HG03196 (cell line): ENCODE data around the gene TRPM8.

Experiments
- ATAC-seq: cut with Tn5 transposase; IDR thresholded peaks from one replicate; pipeline ENCODE4 v1.9.1; 2021; ENCODE audit not compliant: unreplicated experiment

The TRPM8 gene

GRCh38 chr2:233999182-233999581 lies 82.0 kb downstream of the TRPM8 start:
- ATAC-seq = no peak

- no peak for ATAC-seq
Observed at GRCh38 chr2:234001380-234002160, 84.4 kb downstream of the TRPM8 start.

- ATAC-seq = no peak
Observed at GRCh38 chr2:234002281-234002680, 85.1 kb downstream of the TRPM8 start.

- ATAC-seq = no peak
Observed at GRCh38 chr2:234003972-234004617, 86.9 kb downstream of the TRPM8 start.

GRCh38 chr2:234005126-234005525 lies 88.0 kb downstream of the TRPM8 start:
- no peak for ATAC-seq

- no peak for ATAC-seq
Observed at GRCh38 chr2:234006501-234006900, 89.3 kb downstream of the TRPM8 start.

- no peak for ATAC-seq
Observed at GRCh38 chr2:234014427-234014826, 97.3 kb downstream of the TRPM8 start.

GRCh38 chr2:234015861-234016260 lies 98.7 kb downstream of the TRPM8 start:
- no peak for ATAC-seq

- ATAC-seq = no peak
Observed at GRCh38 chr2:234019896-234020295, 102.7 kb downstream of the TRPM8 start.

GRCh38 chr2:234020332-234020731 lies 103.2 kb downstream of the TRPM8 start:
- ATAC-seq = no peak

GRCh38 chr2:234022424-234022823 lies 105.3 kb downstream of the TRPM8 start:
- ATAC-seq = no peak

- ATAC-seq = no peak
Observed at GRCh38 chr2:234024304-234024703, 107.1 kb downstream of the TRPM8 start.

GRCh38 chr2:234025466-234025865 lies 108.3 kb downstream of the TRPM8 start:
- ATAC-seq = no peak

- no peak for ATAC-seq
Observed at GRCh38 chr2:234025891-234026401, 108.8 kb downstream of the TRPM8 start.

GRCh38 chr2:234026693-234027254 lies 109.6 kb downstream of the TRPM8 start:
- ATAC-seq = no peak

- ATAC-seq = no peak
Observed at GRCh38 chr2:234027641-234028040, 110.5 kb downstream of the TRPM8 start.

GRCh38 chr2:234029150-234029733 lies 112.1 kb downstream of the TRPM8 start:
- ATAC-seq = no peak

GRCh38 chr2:234031207-234031606 lies 114.0 kb downstream of the TRPM8 start:
- ATAC-seq = no peak

GRCh38 chr2:234032279-234032856 lies 115.2 kb downstream of the TRPM8 start:
- ATAC-seq = no peak

- no peak for ATAC-seq
Observed at GRCh38 chr2:234033174-234033573, 116.0 kb downstream of the TRPM8 start.

GRCh38 chr2:234033885-234034284 lies 116.7 kb downstream of the TRPM8 start:
- ATAC-seq = no peak
